ENCODE measurements around the gene KCTD12.

GRCh38 chr13:76879203-76879882 is 6.9 kb downstream of the KCTD12 start:
- TF ChIP-seq CTCF (IDR thresholded peaks at IDR 0.05 in 2 of 3, conservative IDR thresholded peaks at IDR 0.05 in 1 of 3; ENCODE audit: borderline replicate concordance in 1 of 3, insufficient read depth in 1 of 3, low read depth in 2 of 3, low read length in 2 of 3), result no peak
- no peak for TF ChIP-seq RAD21 (IDR thresholded peaks at IDR 0.05; ENCODE audit: low read depth)
